ENCODE data around the gene ISCA1.

ISCA1 gene

GRCh38 chr9:86219606-86220005 is 62.7 kb downstream of the ISCA1 start:
- DNase-seq, result no peak

- DNase-seq, result no peak
These were observed 65.1 kb downstream of the ISCA1 start for GRCh38 chr9:86217076-86217755.
